ENCODE results near the gene ZNF593. TPM values are rescaled to one million over a fixed set of nuclear protein-coding genes. Genes with fewer than 3 reads are reported as not detected.

The ZNF593 gene
- total and polyA plus RNA-seq, 2 donors (not counting 1 experiment from before 2014, with no cell fraction given), result 10.7 to 60.0 TPM

DNA sequence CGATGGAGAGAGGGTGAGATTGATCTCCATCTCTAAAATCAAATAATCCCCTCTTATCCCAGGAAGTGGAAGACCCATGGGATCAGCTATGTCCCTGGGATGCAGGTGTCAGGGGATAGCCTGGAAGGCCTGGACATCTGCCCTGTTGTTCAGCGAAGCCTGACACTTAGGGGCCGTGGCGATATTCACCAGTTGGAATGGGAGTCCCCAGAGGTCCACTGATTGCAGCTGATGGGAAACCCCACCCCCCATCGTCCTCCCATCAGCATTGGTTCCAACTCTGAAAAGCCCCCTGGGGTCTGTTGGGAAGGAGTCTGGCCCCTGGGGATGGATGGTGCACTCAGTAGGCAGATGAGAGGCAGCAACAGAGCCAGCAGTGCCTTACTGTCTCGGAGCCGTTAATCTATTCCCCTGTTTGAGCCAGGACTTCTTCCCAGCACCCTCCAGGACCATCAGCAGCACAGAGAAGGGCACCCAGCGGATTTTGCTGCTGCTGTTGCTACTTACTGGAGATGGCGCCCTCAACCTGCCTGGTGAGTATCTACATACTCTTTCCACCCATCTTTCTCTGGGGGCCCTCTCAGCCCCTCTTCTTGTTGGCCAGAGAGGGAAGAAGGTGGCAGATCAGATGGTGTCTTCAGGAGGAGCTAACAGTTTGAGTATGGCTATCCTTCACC is 34.1 kb downstream of the ZNF593 start:
- H3K4me1 Mint-ChIP-seq, result no peaks in the 10 kb centered on the region
- no peaks in the 10 kb centered on the region for H3K27me3 ChIP-seq (replicated peaks in 1 of 4; ENCODE audit: control extremely low read depth in 1 of 4, control insufficient read depth in 3 of 4, insufficient read depth in 4 of 4, low read length in 3 of 4)
- H2AFZ ChIP-seq (ENCODE audit: insufficient read depth, low read depth, low read length, poor library complexity, severe bottlenecking), result no peak overlapping the region
- ChIA-PET CTCF (interaction anchor here (0.9 to 1.9 kb wide), 4 partner anchors 30 to 214 kb away, joined by 3 to 8 read pairs (median 4); partner anchors contain the start of genes CEP85 and ZNF593OS), POLR2A (no interaction called here)
- no peaks in the 10 kb centered on the region for H3K36me3 ChIP-seq (replicated peaks in 1 of 2; ENCODE audit: control extremely low read depth in 1 of 2, control insufficient read depth in 1 of 2, extremely low read depth in 1 of 2, insufficient read depth in 2 of 2, low read length in 1 of 2)
- H3K9ac ChIP-seq (ENCODE audit: low read length), result no peak overlapping the region
- H3K27ac Mint-ChIP-seq, result no peak overlapping the region
- H4K20me1 ChIP-seq (ENCODE audit: control insufficient read depth, insufficient read depth, low read length, poor library complexity, severe bottlenecking), result no peaks in the 10 kb centered on the region
- intact Hi-C loops (cut with micrococcal nuclease), result no loop called here
- no peaks in the 10 kb centered on the region for H3K4me1 ChIP-seq (ENCODE audit: control insufficient read depth in 2 of 2, insufficient read depth in 2 of 2, low read length in 2 of 2)
- H3K4me3 ChIP-seq (ENCODE audit: control extremely low read depth in 1 of 5, extremely low read depth in 1 of 5, insufficient read depth in 1 of 5, low read depth in 2 of 5, low read length in 4 of 5), result no peak overlapping the region
- no peaks in the 10 kb centered on the region for H3K79me2 ChIP-seq (ENCODE audit: control insufficient read depth, insufficient read depth, low read length)
- H3K4me2 ChIP-seq (replicated peaks; ENCODE audit: low read depth, low read length, poor library complexity, severe bottlenecking), result no peak overlapping the region
- ATAC-seq (ENCODE audit: low read depth) (no peak), DNase-seq (no peak)
- H3K9me3 Mint-ChIP-seq (ENCODE audit: insufficient read depth), result no peaks in the 10 kb centered on the region
- no peak overlapping the region for H3K27ac ChIP-seq (ENCODE audit: low read length in 2 of 2)
- H3K27me3 Mint-ChIP-seq, result peaks cover 6% of the 10 kb centered on the region
- 91% methylated on average over 6 of the region's 9 CpGs for WGBS (ENCODE audit: insufficient coverage)
- TF ChIP-seq, protein P1, sequence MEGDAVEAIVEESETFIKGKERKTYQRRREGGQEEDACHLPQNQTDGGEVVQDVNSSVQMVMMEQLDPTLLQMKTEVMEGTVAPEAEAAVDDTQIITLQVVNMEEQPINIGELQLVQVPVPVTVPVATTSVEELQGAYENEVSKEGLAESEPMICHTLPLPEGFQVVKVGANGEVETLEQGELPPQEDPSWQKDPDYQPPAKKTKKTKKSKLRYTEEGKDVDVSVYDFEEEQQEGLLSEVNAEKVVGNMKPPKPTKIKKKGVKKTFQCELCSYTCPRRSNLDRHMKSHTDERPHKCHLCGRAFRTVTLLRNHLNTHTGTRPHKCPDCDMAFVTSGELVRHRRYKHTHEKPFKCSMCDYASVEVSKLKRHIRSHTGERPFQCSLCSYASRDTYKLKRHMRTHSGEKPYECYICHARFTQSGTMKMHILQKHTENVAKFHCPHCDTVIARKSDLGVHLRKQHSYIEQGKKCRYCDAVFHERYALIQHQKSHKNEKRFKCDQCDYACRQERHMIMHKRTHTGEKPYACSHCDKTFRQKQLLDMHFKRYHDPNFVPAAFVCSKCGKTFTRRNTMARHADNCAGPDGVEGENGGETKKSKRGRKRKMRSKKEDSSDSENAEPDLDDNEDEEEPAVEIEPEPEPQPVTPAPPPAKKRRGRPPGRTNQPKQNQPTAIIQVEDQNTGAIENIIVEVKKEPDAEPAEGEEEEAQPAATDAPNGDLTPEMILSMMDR (IDR thresholded peaks at IDR 0.05), result no peak
- no peak for TF ChIP-seq EZH2 (IDR thresholded peaks at IDR 0.05; ENCODE audit: borderline replicate concordance, insufficient read depth, low read depth, low read length, poor library complexity, severe bottlenecking)
- H3K9me3 ChIP-seq (ENCODE audit: control extremely low read depth in 1 of 3, control insufficient read depth in 2 of 3, insufficient read depth in 1 of 3, low read length in 2 of 3), result no peaks in the 10 kb centered on the region
- H3K4me3 Mint-ChIP-seq, result no peak overlapping the region

DNA sequence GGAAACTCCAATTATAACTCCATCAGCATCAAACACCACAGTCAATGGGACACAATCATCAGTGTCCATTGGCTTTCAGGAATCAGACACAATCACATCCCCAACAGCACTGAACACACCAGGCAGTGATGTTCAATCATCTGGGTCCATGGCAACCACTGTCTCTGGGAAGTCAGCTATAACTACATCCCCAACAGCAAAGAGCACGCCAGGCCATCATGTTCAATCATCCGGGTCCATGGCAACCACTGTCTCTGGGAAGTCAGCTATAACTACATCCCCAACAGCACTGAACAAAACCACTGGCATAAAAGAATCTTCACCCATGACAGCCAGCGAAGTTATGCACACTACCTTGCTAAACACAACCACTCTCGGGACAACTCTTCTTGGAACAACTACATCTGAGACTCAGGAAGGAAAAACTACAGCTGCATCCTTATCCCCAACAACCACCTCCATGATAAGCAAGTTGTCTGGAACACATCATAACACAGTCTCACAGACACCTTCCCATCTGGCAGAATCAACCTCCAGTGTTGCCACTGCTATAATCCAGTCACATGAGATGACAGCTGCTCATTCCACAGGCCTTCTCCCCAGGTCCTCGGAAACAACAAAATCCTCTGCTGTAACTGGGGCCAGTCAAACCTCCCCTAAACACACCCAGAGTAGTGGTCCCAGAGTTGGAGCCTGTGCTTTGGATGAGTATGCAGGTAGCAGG is 40.6 kb downstream of the ZNF593 start:
- no peaks in the 10 kb centered on the region for H3K9me3 ChIP-seq (ENCODE audit: control extremely low read depth in 1 of 3, control insufficient read depth in 2 of 3, insufficient read depth in 1 of 3, low read length in 2 of 3)
- intact Hi-C loops (cut with micrococcal nuclease), result no loop called here
- no peaks in the 10 kb centered on the region for H3K4me1 Mint-ChIP-seq
- no peaks in the 10 kb centered on the region for H3K79me2 ChIP-seq (ENCODE audit: control insufficient read depth, insufficient read depth, low read length)
- peaks cover 8% of the 10 kb centered on the region for H3K27me3 Mint-ChIP-seq
- ATAC-seq (ENCODE audit: low read depth), result no peak
- H3K4me3 Mint-ChIP-seq, result no peak overlapping the region
- 96% methylated on average over 4 of the region's 5 CpGs for WGBS (ENCODE audit: insufficient coverage)
- ChIA-PET POLR2A (no interaction called here), CTCF (interaction anchor here (0.6 to 1.2 kb wide), 3 partner anchors 9 to 149 kb away, joined by 3 read pairs; no protein-coding TSS in a partner anchor)
- no peak overlapping the region for H3K27ac ChIP-seq (ENCODE audit: low read length in 2 of 2)
- H3K27ac Mint-ChIP-seq, result no peak overlapping the region
- no peak for TF ChIP-seq EZH2 (IDR thresholded peaks at IDR 0.05; ENCODE audit: borderline replicate concordance, insufficient read depth, low read depth, low read length, poor library complexity, severe bottlenecking)
- TF ChIP-seq, protein P1 (IDR thresholded peaks at IDR 0.05), result no peak
- H3K4me2 ChIP-seq (replicated peaks; ENCODE audit: low read depth, low read length, poor library complexity, severe bottlenecking), result no peak overlapping the region
- no peaks in the 10 kb centered on the region for H4K20me1 ChIP-seq (ENCODE audit: control insufficient read depth, insufficient read depth, low read length, poor library complexity, severe bottlenecking)
- no peaks in the 10 kb centered on the region for H3K4me1 ChIP-seq (ENCODE audit: control insufficient read depth in 2 of 2, insufficient read depth in 2 of 2, low read length in 2 of 2)
- DNase-seq, result no peak
- no peaks in the 10 kb centered on the region for H3K36me3 ChIP-seq (replicated peaks in 1 of 2; ENCODE audit: control extremely low read depth in 1 of 2, control insufficient read depth in 1 of 2, extremely low read depth in 1 of 2, insufficient read depth in 2 of 2, low read length in 1 of 2)
- H3K27me3 ChIP-seq (replicated peaks in 1 of 4; ENCODE audit: control extremely low read depth in 1 of 4, control insufficient read depth in 3 of 4, insufficient read depth in 4 of 4, low read length in 3 of 4), result peaks cover 0 to 2% (median 0%) of the 10 kb centered on the region in 4 experiments
- H3K9ac ChIP-seq (ENCODE audit: low read length), result no peak overlapping the region
- H2AFZ ChIP-seq (ENCODE audit: insufficient read depth, low read depth, low read length, poor library complexity, severe bottlenecking), result no peak overlapping the region
- H3K4me3 ChIP-seq (ENCODE audit: control extremely low read depth in 1 of 5, extremely low read depth in 1 of 5, insufficient read depth in 1 of 5, low read depth in 2 of 5, low read length in 4 of 5), result no peak overlapping the region
- no peaks in the 10 kb centered on the region for H3K9me3 Mint-ChIP-seq (ENCODE audit: insufficient read depth)
